SHP77 (cell line): ENCODE measurements around the gene C14orf132.
"Not testable (repeated sequence)": the region's sequence is repeated elsewhere in the genome, so short reads cannot be mapped to it uniquely, and the experiment has no call there.

Source experiments
- DNase-seq, 2 experiments: peaks; one replicate each; lab custom pipeline; 2025; lab: John Stamatoyannopoulos, UW

C14orf132 gene

DNA sequence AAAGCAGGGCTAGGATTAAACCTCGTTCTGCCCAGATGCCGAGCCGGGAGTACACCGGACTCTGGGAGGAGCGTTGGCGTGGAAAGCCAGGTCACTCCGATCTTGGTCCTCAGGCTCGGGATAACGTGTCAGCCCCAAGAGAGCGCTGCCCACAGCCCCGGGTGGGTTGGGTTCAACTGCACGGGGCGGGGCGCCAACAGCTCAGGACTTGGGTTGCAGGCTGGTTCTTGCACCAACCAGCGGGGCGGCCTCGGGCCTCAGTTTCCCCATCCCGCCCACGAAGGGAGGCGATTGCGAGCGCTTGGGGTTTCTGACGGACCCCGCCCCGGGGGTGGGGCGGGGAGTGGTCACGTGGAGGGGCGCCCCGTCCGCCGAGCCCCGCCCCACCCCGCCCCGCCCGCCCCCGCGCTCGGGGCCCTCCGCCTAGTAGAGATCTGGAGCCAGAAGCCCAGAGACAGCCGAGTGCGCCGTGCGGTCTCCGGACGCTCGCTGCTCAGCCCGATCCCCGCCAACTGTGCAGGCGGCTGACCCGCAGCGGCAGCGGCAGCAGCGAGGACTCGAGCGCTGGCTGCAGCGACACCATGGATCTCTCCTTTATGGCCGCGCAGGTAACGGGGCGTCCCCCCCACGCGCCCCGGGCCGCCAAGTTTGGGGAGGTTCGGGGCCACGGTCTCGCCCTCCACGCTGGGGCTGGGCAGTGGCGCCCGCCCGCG is at the start of gene C14orf132:
Gene C14orf132 (plus strand): TSS at position 443 of the 713 bp plus-strand sequence. CDS start 139 bp downstream, at position 582.
- DNase-seq: peak in 1 of 2 experiments; percentile 48

GRCh38 chr14:95993768-95994592 is 45.2 kb upstream of the C14orf132 start:
- DNase-seq: peak; percentile 29 to 58

GRCh38 chr14:95994593-95994928 is 44.6 kb upstream of the C14orf132 start:
- DNase-seq: no peak

GRCh38 chr14:95998656-95999055 is 40.5 kb upstream of the C14orf132 start:
- peak in 1 of 2 experiments; percentile 21 for DNase-seq

- DNase-seq: no peak
Measured at GRCh38 chr14:96001866-96002497, 37.2 kb upstream of the C14orf132 start.

DNA sequence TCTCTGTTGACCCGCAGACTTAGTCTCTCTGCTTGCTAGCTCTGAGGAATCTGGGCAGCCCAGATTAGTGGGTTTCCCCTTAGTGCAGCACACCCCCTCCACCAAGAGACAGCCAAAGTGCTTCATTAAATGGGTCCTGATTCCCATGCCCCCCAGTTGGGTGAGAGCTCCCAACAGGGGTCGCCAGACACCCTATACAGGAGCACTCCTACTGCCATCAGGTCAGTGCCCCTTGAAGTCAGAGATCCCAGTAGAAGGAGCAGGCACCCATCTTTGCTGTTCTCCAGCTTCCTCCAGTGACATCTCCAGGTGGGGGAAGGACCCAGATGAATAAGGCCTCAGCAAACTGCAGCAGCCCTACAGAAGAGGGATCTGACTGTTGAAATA is 36.7 kb upstream of the C14orf132 start:
- no peak for DNase-seq

DNA sequence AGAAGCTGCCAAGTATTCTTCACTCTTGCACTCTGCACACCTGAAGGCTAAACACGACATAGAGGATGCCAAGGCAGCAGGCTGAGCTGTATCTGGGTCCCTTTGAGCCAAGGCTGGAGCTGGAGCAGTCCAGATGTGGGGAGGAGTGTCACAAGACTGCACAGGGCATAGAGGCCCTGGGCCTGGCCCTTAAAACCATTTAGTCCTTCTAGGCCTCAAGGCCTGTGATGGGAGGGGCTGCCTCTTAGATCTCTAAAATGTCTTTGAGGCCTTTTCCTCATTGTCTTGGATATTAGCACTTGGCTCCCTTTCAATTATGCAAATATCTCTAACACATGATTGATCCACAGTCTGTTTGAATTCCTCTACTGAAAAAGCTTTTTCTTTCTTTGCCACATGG is 28.0 kb upstream of the C14orf132 start:
- no peak for DNase-seq

GRCh38 chr14:96011607-96012006 is 27.6 kb upstream of the C14orf132 start:
- DNase-seq: no peak

DNA sequence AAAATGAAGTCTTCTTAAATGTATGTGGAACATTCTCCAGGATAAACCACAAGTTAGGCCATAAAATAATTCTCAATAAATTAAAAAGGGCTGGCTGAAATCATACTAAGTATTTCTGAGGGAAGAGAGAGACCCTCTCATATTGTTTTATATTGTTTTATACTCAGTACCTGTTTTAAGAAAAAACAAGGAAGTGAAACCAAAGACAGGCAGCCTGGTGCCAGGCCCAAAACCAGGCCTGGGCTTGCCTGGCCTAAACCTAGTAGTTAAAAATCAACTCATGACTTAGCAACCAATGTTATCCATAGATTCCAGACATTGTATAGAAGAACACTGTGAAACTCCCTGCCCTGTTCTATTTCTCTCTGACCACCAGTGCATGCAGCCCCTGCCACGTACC is 26.4 kb upstream of the C14orf132 start:
- DNase-seq: not testable (repeated sequence)

GRCh38 chr14:96014176-96014575 is 25.0 kb upstream of the C14orf132 start:
- no peak for DNase-seq

DNA sequence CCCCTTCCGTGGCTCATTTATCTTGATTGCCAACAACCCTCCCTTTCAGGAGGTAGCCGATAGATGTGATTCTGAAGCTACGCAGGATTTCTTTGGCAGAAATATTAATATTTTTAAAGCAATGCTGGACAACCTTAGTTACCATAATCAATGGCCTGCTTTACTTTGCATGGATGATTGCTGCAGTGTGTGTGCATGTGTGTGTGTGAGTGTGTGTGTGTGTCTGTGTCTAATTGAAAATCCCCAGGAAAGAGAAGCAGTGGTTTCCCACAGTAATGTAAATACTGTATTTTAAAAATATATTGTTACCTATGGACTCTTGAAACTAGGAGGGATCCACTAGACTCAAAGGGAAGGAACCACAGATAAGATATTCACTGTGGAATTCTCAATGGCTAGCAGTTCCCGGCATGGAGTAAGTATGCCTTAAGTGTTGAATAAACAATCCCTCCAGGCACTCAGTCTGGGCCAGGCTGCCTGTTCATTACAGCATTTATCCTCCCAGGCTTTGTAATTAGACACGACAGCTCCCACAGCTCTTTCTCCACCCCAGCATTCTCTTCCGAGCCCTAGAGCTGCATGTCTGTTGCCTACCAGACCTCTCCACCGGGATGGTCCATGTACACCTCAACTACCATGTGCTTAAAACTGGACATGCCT is 22.5 kb upstream of the C14orf132 start:
- peak in 1 of 2 experiments; percentile 16 for DNase-seq

GRCh38 chr14:96017882-96018281 is 21.3 kb upstream of the C14orf132 start:
- DNase-seq: no peak

DNA sequence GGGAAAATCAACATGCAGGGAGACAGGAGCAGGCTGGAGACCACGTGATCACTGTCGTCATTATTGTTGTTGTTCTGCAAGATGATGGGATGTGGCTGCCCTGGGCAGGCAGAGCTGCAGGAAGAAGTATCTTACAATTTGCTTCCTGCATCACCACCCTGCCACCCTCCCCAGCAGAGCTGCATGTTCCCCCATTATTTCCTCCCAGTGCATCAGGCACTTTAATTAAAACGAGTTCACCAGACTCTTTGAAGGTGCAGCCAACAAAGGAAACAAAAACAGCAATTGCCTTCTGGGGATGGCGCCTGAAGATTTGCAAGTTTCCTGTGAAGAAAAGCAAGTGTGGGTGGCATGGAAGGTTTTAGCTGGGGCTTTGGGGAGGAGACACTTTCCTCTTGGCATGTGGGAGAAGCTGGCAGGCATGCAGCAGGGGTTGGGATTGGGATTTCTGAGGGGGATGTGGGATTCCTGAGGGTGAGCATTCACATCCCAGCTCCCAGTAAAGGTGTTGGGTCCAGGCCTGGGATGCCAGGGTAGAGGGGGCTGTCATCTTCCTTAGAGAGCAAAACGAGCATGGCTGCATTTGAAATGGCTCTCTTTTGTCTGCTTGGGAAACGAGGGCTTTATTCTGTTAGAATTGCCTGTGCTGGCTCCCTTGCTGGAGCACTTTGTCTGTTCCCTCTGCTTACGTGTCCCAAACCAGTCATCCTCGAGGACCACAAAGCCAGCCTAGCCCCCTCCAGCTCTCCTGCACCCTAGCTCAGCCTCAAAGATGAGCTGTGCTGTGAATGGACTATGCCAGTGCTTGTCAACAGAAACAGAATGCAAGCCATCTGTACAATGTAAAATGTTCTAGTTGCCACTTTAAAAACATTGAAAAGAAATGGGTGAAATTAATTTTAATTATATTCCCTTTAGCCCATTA is 11.5 kb upstream of the C14orf132 start:
- no peak for DNase-seq

- DNase-seq: no peak
Measured at GRCh38 chr14:96029089-96029645, 10.0 kb upstream of the C14orf132 start.

- no peak for DNase-seq
Measured at GRCh38 chr14:96030108-96030760, 8.9 kb upstream of the C14orf132 start.

DNA sequence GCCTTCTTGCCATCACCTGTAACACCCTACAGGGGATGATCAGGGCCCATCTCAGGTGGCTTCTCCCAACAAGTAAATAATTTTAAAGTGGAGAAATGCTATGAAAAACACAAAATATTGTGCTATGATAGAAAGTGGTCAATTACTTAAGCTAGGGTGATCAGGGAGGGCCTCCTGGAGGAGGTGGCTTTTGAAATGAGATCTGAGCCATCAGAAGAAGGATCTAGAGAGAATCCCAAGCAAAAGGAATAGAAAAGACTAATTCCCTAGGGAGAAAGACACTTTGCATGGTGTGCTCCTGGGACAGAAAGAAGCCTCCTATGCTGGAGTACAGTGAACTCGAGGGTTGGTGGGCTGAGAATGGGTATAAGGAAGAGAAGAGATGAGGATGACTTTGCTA is 7.5 kb upstream of the C14orf132 start:
- no peak for DNase-seq

- no peak for DNase-seq
Measured at GRCh38 chr14:96035456-96035855, 3.7 kb upstream of the C14orf132 start.

- DNase-seq: peak in 1 of 2 experiments; percentile 55
Measured at GRCh38 chr14:96037891-96038557, 1.1 kb upstream of the C14orf132 start.

DNA sequence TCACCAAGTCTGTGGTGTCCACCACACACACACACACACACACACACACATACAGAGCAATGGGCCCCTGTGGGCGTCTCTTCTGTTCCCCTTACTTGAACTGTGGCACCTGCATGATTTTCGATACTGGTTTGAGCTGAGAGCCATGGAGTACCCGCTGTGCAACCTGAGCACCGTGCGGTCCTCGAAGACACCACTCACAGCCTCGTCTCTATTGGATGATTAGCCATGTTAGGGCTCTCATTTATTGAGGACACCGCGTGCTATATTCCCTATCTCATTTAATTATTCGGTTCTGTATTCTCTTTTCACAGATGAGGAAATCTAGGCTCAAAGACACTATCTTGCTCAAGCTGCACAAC is 623 bp upstream of the C14orf132 start:
- DNase-seq: peak in 1 of 2 experiments; percentile 26
